ENCODE data around the gene ABCC5.
"Not testable (repeated sequence)": the region's sequence is repeated elsewhere in the genome, so short reads cannot be mapped to it uniquely, and the experiment has no call there.

The ABCC5 gene

DNA sequence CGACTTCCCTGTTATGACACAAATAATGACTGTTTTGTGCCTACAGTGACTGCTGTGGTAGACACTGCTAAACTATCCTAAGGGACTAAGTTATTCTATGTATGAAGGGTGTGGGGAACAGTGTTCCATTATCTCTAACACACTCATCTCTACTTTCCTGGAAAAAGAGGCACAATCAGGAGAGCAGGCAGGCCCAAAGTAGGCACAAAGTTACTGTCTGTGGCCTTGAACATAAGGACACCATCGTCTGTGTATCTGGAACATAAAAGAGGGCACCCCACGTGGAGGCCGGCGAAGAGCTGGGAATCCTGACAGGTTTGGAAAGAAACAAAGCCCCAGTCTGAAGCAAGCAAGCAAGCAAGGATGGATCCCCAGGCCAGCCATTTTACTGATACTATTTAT, 1.5 kb downstream of the ABCC5 start:
- DNase-seq (ENCODE audit: low read depth) = no peak

DNA sequence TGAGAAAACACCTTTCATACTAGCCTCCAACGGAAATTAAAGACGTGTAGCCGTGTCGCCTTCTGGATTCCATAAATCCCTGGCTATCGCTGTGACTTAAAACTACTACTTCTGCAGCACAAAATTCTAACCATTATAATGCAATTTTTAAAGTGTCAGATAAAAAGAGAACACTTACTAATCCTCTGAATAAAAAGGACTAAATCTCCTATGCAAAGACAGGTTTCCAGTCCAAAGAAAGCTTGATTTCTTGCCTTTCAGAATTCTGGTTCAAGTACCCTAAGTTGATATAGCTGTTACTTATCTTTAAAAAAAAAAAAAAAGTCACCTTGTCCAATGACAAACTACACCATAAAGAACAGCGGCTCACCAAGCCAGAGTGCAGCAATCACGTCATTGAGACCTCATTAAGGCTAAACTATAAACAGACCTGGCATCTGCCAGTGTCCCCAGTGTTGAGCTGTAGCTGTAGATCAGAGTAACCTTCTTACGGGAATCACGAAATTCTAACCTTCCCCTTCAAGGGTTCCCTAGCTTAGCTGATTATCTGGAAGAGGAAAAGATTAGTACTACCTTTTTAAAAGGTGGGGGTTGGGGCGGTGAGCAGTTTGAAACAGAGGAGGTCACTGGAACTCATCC, 2.2 kb downstream of the ABCC5 start:
- DNase-seq (ENCODE audit: low read depth) = no peak

DNA sequence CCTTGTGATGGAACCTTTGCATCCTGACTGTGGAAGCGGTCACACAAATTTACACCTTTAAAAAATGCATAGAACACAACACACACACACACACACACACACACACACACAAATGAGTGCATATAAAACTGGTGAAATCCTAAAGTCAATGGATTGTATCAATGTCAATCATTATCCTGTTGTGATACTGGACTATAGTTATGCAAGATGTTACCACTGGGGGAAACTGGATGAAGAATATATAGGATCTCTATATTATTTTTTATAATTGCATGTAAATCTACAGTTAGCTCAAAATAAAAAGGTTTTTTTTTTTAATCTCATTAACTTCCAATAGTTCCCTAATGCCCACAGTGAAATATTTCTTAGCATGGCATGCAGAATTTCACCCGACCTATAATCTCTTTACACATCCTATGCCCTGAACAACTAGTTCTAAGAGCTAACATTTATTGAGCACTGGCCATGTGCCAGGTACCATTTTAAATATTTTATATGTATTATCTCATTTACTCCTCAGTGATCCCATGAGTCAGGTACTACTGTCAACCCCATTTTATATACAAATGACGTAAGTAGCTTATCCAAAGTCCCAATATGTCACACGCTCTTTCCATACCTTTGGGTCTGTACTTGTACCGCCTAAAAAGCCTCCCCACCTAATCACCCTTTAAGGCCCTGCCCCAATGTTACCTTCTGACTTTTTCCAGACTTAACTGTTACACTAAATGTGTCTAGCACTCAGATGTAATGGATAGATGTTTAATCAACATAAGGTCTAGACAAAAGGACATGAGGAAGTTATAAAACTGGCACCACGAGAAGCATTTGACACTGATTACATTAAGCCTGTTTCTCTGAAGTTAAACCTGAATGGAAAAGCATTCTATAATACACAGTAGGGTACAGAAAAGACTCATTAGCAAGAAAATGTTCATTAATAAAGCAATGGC, 5.5 kb downstream of the ABCC5 start:
- no peak for DNase-seq (ENCODE audit: low read depth)

DNA sequence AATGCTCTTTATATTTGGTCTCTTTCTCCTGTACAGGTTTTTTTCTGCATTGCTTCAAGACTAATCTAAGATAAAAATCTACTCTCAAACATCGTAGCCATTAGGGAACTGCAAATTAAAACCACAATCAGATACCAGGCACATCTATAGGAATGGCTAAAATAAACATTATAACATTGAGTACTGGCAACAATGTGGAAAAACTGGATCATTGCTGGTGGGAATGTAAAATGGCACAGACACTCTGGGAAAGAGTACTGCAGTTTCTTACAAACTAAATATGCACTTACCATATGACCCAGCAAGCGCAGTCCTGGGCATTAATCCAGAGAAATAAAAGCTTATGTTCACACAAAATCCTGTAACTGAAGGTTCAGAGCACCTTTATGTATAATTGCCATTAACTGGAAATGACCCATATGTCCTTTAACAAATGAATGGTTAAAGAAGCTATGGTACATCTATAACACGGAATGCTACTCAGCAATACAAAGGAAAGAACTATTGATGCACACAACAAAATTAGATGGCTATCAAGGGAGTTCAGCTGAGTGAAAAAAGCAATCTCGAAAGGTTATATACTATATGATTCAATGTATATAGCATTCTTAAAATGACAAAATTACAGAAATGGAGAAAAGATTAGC, 6.3 kb downstream of the ABCC5 start:
- DNase-seq (ENCODE audit: low read depth) = no peak

DNA sequence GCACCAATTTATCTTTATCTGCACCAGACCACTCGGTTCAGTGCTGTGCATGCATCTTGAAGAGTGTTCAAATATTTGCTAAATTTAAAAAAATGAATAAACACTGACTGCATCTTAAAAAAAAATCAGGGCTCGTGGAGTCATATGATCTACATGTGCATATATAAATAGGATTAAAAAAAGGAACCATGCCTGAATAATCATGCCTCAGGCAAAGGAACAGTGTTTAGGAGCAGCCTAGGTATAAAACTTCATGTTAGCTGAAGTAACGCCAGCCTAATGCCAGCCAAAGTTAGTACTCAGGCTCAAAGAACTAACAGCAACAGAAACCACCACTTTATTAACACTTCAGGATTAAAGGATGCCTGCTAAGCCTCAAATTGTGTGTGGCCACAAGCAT, 9.5 kb downstream of the ABCC5 start:
- no peak for DNase-seq (ENCODE audit: low read depth)

DNA sequence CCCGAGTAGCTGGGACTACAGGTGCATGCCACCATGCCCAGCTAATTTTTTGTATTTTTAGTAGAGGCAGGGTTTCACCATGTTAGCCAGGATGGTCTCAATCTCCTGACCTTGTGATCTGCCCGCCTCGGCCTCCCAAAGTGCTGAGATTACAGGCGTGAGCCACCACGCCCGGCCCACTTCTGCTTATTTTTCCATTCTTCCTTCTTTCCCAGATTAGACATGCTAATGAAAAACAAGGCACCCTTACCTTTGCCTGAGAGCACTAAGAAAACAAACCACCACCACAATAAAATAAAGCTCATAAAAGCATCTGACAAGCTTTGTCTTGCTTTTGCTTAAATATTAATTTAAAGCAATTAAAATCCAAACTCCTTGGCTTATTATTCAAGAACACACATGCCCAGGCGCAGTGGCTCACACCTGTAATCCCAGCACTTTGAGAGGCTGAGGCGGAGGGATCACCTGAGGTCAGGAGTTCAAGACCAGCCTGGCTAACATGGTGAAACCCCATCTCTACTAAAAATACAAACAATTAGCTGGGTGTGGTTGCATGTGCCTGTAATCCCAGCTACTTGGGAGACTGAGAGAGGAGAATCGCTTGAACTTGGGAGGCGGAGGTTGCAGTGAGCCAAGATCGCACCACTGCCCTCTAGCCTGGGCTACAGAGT, 10.4 kb downstream of the ABCC5 start:
- DNase-seq (ENCODE audit: low read depth) = not testable (repeated sequence)

DNA sequence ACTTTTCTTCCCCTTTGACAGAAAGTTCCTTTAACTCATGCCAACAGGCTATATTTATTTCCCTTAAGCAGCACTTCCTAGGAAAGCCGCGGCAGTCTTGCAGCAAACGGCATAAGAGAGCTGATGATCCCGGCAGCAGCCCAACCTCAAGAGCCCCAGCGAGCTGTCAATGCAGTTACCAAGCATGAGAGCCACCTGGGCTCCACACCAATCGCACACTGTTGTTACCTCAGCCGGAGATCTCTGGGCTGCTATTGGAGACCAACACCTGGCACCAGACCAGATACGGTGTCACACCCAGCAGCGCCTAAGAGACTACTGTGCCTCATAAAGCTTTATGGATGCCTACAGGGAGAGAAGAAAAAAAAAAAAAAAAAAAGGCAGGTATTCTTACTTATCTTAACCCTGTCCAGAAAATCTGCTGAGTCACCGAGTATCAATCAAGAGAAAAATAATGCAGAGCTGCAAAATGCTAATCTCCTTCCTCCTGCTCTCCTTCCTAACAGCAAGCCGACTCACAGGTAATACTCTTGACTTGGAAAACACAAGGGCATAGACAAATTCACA, 11.7 kb downstream of the ABCC5 start:
- no peak for DNase-seq (ENCODE audit: low read depth)

DNA sequence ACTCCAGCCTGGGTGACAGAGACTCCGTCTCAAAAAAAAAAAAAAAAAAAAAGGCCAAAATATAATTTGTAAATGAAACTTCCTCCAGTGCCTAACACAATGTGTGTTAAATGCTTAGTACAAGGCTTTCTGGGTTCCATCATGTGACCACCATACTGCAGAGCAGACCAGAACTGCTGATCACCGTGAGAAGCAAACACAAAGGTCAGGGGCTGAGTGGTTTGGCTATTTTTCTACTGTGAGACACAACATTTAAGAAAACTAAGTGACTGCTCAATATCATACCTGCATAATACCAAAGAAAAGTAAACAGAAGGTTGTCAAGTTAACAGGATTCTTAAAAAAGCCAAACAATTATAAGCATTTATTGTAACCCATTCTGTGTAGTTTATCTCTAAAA, 13.2 kb downstream of the ABCC5 start:
- no peak for DNase-seq (ENCODE audit: low read depth)

DNA sequence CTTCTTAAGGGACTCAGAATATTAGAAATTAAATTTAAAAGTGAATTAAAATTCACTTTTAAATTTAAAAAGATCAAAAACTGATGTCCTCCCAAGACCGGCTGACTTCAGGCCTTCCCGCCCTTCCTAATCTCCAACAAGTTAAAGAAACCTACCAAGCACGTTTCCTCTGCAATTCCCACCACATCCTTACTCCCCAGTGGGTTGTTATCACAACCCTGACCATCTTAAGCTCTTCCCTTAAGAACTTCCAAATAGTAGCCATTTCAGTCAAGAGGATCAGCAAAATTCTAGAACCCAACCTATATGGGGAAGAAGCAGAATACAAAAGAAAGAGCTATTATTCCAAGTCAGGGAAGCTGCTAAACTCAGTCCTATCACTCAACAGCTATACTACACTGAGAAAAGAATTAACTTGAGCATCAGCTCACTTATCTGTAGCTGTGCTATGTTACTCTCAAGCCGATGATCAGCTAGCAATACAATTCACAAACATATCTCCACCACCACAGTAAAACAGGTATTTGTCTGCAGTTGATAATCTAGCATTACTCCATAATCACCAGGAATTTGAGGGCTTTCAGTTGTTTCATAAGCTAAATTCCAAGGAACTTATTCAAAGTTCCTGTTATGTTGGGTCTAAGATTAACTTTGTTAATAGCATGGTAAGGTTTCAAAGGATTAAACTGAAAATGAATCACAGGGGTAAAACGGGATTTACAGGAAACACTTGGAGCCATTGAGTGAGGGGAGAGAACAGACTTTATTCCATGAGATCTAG, 14.3 kb downstream of the ABCC5 start:
- DNase-seq (ENCODE audit: low read depth) = no peak

DNA sequence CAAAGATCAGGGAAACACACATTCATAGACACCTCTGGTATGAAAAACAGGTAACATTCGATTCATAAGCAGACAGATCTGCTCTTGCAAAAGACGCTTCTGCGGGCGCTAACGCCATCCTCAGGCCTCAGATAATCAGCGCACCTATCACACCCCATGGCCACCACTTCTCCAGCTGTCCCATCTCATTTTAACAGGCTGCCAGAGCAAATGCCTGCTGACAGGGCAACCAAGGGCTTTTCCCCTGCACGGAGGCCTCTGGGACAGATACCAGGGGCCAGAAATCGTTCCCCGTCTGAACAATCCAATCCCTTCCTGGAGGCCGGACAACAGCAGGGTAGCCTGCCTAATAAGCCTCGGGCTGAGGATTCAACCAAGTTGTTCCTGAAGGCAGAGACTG, 15.2 kb downstream of the ABCC5 start:
- DNase-seq (ENCODE audit: low read depth) = no peak

DNA sequence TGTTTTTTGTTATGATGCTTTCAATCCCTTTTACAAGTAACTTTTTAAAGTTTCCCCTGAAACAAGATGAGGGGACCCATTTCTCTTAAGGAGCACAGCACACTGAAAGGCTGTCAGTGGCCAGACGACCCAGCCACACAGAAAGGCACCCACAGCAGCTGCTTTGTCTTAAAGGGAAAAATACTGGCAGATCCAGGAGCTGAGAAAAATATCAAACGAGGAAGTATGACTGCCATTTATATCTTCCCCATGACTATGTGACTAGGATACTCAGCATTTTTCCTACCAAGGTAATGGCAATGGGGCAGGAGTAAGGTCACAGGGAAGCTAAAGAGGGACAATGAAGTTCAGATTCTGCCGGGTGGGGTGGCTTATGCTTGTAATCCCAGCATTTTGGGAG, 15.9 kb downstream of the ABCC5 start:
- no peak for DNase-seq (ENCODE audit: low read depth)

DNA sequence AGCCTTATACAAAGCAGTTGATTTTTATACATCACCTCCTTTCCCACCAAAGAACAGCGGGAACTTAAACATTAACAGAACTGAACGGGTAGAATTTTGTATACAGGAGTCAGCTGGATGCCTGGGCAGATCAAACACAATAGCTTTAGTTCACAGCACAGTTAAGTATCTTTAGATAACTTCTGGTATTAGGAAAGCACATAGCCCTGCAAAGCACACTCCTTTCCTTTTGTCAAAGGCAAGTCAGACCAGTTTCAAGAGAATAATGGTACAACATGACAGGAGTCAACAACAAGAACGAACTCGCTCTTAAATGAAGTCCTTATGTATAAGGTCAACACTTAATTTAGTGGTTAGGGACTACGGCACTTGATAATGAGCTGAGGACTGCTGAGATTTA, 26.3 kb downstream of the ABCC5 start:
- DNase-seq (ENCODE audit: low read depth) = no peak

DNA sequence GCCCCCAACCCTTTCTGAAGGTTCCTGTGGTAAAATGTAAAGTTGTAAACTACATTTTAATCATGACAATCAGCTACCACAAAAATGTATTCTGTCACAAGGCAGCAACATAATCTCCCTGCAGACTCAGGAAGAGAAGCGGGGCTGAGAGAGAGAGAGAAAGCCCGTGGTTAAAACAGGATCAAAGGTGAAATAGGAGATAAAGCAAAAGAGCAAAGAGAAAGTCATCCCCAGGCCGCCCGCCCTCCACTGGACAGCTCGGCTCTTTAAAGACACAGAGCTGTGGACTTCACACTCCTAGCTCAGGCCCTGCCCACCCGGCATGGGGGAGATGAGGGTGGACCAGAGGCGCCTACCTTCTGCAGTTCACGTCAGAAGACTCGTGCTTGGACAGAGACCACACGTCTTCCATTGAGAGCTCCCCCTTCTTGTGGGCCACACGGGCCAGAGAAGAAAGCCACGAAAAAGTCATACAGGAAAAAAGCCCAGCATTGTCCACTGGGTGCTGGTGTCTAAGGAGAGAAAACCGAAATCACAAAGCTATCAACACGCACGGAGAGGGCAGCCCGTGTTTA, 29.4 kb downstream of the ABCC5 start:
- DNase-seq (ENCODE audit: low read depth) = no peak

DNA sequence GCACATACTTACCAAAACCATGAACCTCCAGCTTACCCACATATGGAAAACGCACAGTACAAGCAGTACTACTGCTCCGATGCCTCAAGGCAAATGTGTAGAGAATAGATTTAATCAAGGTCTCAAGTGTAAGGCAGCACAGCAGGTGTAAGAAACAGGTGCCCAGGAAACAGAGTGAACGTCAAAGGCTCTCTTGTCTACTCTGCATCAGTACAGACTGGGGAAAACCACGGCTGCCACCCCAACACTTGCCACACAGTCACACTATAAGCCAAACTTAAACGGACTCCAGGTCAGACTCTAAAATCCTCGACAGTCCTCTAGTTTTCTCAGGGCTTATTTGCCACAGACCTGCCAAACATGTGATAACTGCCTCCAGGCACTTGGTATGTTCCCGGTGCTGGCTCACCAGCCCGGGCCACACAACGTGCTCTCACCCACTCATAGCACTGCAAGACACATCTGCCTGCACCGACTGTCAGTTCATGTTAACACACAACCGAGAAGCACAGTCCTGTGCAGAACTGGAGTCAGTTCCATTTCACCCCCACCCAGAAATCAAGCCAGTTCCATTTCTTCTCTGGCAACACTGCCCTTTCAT, 30.6 kb downstream of the ABCC5 start:
- DNase-seq (ENCODE audit: low read depth) = no peak

DNA sequence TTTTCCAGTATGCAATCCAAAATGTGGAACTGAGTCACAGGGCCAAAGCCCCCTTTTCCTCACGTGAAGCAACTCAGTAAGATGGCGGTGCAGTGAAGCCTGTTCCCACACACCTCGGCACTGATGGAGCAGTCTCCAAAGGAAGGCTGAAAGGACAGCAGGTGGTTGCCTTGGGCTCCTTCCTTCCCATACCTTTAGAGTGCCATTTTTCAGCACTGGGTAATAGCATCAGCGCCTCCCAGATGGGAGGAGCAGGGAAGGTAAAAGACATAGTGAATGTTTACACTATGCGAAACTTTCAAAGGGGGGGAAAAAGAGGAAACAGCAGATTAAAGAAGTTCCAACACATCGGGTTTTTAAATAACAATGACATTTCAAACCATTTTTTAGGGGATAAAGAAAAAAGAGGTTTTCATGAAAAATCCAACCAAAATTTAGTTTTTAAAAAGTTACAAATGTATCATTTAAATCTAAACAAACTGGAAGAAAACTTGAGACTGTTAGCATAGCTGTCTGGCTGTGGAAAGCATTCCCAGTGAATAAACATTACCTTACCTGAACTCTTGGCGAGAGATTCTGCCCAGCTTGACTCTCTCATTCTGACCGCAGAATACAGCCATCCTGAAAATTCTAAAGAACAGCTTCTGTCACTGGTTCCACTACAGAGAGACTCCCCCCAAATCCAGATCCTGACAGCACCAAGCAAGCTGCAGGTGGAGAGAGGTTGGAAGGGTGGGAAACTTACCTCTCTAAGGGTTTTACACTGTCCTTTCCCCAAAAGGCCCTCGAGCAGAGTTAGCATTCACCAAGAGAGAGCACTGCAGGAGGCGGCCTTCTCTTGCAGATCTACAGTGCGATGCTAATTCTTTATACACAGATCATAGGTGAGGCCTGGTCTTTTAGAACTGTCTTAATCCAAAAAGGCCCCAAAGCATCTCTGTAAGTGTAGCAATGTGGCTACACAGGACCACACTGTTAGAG, 32.6 kb downstream of the ABCC5 start:
- DNase-seq (ENCODE audit: low read depth) = no peak

DNA sequence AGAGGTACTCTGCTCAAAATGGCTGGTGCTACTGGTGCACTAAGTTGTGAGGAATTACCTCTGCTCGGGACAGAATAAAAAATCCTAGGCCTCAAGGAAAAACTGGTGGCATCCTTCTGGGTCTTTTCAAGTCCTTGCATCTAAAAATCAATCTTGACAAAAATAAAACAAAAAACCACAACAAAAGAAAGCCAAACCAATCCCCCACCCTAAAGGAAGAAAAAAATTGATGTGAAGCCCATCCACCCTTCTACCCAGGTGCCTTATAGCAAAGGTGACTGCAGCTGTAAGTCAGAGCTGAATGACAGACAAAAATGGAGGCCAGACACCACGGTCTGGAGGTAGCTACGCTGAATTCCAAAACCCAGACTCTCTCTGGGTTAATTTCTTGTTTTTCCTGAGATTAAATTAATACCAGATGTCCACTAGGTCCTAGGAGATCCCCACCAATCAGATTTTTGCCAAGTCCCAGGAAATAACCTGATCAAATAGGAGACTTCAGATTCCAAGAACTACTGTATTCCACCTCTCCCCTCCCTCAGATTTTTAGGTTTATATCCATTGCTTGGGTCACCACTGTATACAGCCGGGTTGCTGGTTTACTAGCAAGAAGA, 33.5 kb downstream of the ABCC5 start:
- no peak for DNase-seq (ENCODE audit: low read depth)

DNA sequence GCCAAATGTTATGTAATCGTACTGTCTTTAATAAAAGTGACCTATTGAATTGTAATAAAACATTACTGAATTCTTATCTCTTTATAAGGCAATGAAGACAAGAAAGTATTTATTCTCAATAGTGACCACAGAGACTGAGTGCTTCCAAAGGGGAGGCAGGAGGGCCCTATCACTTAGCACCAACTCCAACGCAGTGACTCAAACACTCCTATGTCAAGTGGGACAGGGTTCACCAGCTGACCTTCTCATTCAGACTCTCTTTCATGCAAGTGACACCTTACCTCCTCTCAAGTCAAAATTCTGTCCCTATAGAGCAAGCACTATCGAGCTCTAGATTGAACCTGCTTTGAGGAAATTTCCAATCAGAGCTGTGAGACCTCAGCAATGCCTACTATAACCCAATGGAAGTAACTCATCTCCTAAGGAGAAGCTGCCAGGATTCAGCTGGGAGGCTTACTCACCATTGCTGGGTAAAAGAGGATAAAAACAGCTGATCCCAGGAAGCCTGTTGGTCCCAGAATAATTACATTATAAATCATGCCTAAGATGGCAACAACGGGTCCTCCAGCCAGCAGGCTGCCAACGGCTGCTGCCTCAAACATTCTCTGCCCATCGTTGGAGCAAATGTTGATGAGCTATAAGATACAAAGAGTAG, 35.6 kb downstream of the ABCC5 start:
- DNase-seq (ENCODE audit: low read depth) = no peak

DNA sequence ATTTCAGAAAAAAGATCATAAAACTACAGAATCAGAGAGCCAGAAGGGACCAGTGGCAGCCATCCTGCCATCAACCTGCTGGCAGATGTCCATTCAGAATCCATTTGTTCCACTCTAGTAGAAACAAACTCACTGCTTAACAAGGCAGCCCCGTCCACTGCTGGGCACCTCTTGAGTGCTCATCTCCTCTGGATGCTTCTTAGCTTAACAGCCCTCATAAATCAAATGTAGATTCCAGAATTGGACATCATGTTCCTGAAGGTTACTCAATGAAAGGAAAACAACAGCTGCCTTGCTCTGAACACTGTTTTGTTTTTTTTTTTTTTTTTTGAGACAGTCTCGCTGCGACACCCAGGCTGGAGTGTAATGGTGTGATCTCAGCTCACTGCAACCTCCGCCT, 37.3 kb downstream of the ABCC5 start:
- DNase-seq (ENCODE audit: low read depth) = no peak

Measured in HS-27A (cell line).